HepG2 (cell line): Measurements from ENCODE around the gene NPHP4. TPM values are rescaled to one million over a fixed set of nuclear protein-coding genes. Genes with fewer than 3 reads are reported as not detected.
A peak's percentile ranks its signal among the peaks of the same experiment; 100 is the strongest.

Experiments
- CBX2 ChIP-seq, 2 experiments: fragments of 200-600 bp in 1 of 2; sonication (generic); formaldehyde crosslinking in 1 of 2; IDR thresholded peaks; 2 replicates each; pipeline versions ENCODE4 v1.7.0 to v1.8.1; 2018 to 2022; ENCODE audit warnings: low read depth in 2 of 2, low read length in 1 of 2, mild to moderate bottlenecking in 1 of 2, missing genetic modification reagents in 1 of 2
- CENPT ChIP-seq: sonication (generic); formaldehyde crosslinking; IDR thresholded peaks from 2 replicates; pipeline ENCODE4 v1.8.0; 2022; ENCODE audit warnings: low read depth, mild to moderate bottlenecking, moderate library complexity, missing genetic modification reagents
- FIP1L1 ChIP-seq: fragments of 200-400 bp; formaldehyde crosslinking; IDR thresholded peaks from 2 replicates; pipeline ENCODE4 v1.6.1; 2018; ENCODE audit warnings: low read depth, mild to moderate bottlenecking, low read length, moderate library complexity, borderline replicate concordance; ENCODE audit not compliant: insufficient read depth
- FOXM1 ChIP-seq: sonication (generic); formaldehyde crosslinking; IDR thresholded peaks from 2 replicates; pipeline ENCODE4 v1.5.0; 2020; ENCODE audit warnings: missing genetic modification reagents
- FOXO1 ChIP-seq: sonication (generic); formaldehyde crosslinking; IDR thresholded peaks from 2 replicates; pipeline ENCODE4 v1.4.0; 2020; ENCODE audit warnings: missing genetic modification reagents
- GATAD2A ChIP-seq: IDR thresholded peaks from 2 replicates; pipeline ENCODE4 v1.6.1; 2016
- IRF9 ChIP-seq: sonication (generic); formaldehyde crosslinking; IDR thresholded peaks from 2 replicates; pipeline ENCODE4 v1.8.0; 2022; ENCODE audit warnings: missing genetic modification reagents, mild to moderate bottlenecking, borderline replicate concordance
- KAT8 ChIP-seq: IDR thresholded peaks from 2 replicates; pipeline ENCODE4 v1.6.1; 2016; ENCODE audit warnings: missing genetic modification reagents, missing compliant biosample characterization
- KDM4B ChIP-seq: sonication (generic); formaldehyde crosslinking; IDR thresholded peaks from 2 replicates; pipeline ENCODE4 v1.4.0; 2020; ENCODE audit warnings: missing genetic modification reagents
- NFE2L2 ChIP-seq: fragments of 150-350 bp; IDR thresholded peaks from 2 replicates; pipeline ENCODE4 v1.6.1; 2014; ENCODE audit warnings: low read length
- RFX3 ChIP-seq: IDR thresholded peaks from 2 replicates; pipeline ENCODE4 v1.6.1; 2016; ENCODE audit warnings: missing biosample characterization, missing genetic modification reagents
- SP140L ChIP-seq: sonication (generic); formaldehyde crosslinking; IDR thresholded peaks from 2 replicates; pipeline ENCODE4 v1.4.0; 2020; ENCODE audit warnings: missing genetic modification reagents, borderline replicate concordance
- ZFP36L2 ChIP-seq: sonication (generic); formaldehyde crosslinking; IDR thresholded peaks from 2 replicates; pipeline ENCODE4 v1.4.0; 2020; ENCODE audit warnings: missing genetic modification reagents
- ZNF24 ChIP-seq: fragments of 450-650 bp; IDR thresholded peaks from 2 replicates; pipeline ENCODE4 v1.6.1; 2017; ENCODE audit warnings: antibody characterized with exemption, mild to moderate bottlenecking
- ZNF407 ChIP-seq: sonication (generic); formaldehyde crosslinking; IDR thresholded peaks from one replicate; pipeline ENCODE4 v1.5.1; 2020; ENCODE audit warnings: mild to moderate bottlenecking, missing genetic modification reagents; ENCODE audit errors: not compliant biosample characterization
- ZNF652 ChIP-seq: IDR thresholded peaks from 2 replicates; pipeline ENCODE4 v1.6.1; 2016; ENCODE audit warnings: low read depth, borderline replicate concordance
- polyA plus RNA-seq, 8 experiments: library from polyadenylated mRNA; depleted of rRNA in 3 of 8; stranded (reverse) in 7 of 8; unstranded in 1 of 8; fragments of >200 nt; fragmentation: Illumina TruSeq in 4 of 8; extraction: Trizol in 4 of 8; gene quantifications; 2 replicates each; pipeline versions ENCODE4 v1.2.1 to v1.2.3, GENCODE V29; 2011 to 2016; ENCODE audit warnings: low read depth in 4 of 8, missing spikeins in 1 of 8, mixed read lengths in 1 of 8; ENCODE audit not compliant: insufficient read depth in 1 of 8
- total RNA-seq, 5 experiments: library from RNA; depleted of rRNA; stranded (reverse); fragments of >200 nt; fragmentation: Illumina TruSeq; extraction: Trizol; gene quantifications; 2 replicates each; pipeline ENCODE4 v1.2.3, GENCODE V29; 2016; ENCODE audit warnings: low read depth in 1 of 5

The NPHP4 gene
- total and polyA plus RNA-seq, 2 of the 13 experiments (the other 11 are each of a cell fraction or from before 2014, with no cell fraction given), result 4.4 to 6.8 TPM

- no peak for TF ChIP-seq ZNF407 (CRISPR knock-in tag)
- TF ChIP-seq ZNF24, result no peak
- TF ChIP-seq FOXO1 (CRISPR knock-in tag), result no peak
- TF ChIP-seq FOXM1, result no peak
- TF ChIP-seq RFX3 (CRISPR knock-in tag), result no peak
- TF ChIP-seq KAT8 (CRISPR knock-in tag), result peak; percentile 55; the same call in 1 of the 2 replicates
- no peak for TF ChIP-seq NFE2L2
- TF ChIP-seq GATAD2A, result peak; percentile 59
- no peak for TF ChIP-seq CBX2 (IDR thresholded peaks at IDR 0.05; ENCODE audit: low read depth, low read length)
- no peak for TF ChIP-seq CBX2 (CRISPR knock-in tag; IDR thresholded peaks at IDR 0.05; ENCODE audit: low read depth)
- TF ChIP-seq FIP1L1, result no peak
- peak; percentile 38; the same call in 1 of the 2 replicates for TF ChIP-seq KDM4B (CRISPR knock-in tag)
- TF ChIP-seq ZNF652 (CRISPR knock-in tag), result no peak
- TF ChIP-seq IRF9 (CRISPR knock-in tag), result 0 out of 2 replicates have a peak, but pooled peaks have one; percentile 55
- TF ChIP-seq ZFP36L2 (CRISPR knock-in tag), result no peak
- no peak for TF ChIP-seq SP140L
- peak; percentile 45; the same call in 1 of the 2 replicates for TF ChIP-seq CENPT
Measured at GRCh38 chr1:6026095-6026809, 34.0 kb upstream of the NPHP4 start (continued).
